Measurements from ENCODE around the gene COPS2. TPM values are rescaled to one million over a fixed set of nuclear protein-coding genes. Genes with fewer than 3 reads are reported as not detected.
A peak's percentile ranks its signal among the peaks of the same experiment; 100 is the strongest.

The COPS2 gene
- total and polyA plus RNA-seq, 9 of the 15 experiments (the other 6 are each of a cell fraction or from before 2014, with no cell fraction given) = 66.4 to 154 (median 117) TPM

GRCh38 chr15:49169880-49170597 is 14.6 kb upstream of the COPS2 start, which contains the start of gene GALK2 (continued):
- TF ChIP-seq CSDE1 (IDR thresholded peaks at IDR 0.05) (peak in 1 of 2 experiments; percentile 87; a peak in 2 of 4 replicates), NBN (IDR thresholded peaks at IDR 0.05; ENCODE audit: low read depth) (peak; percentile 94), FOXP1 (CRISPR knock-in tag; IDR thresholded peaks at IDR 0.05) (peak; percentile 38; the same call in 1 of the 2 replicates), SMARCC2 (IDR thresholded peaks at IDR 0.05; ENCODE audit: low read depth) (no peak), NELFE (IDR thresholded peaks at IDR 0.05; ENCODE audit: insufficient read depth, insufficient read length) (no peak), ELF4 (CRISPR knock-in tag; IDR thresholded peaks at IDR 0.05) (no peak), MAFK (IDR thresholded peaks at IDR 0.05; ENCODE audit: low read length) (peak; percentile 34; the same call in 1 of the 2 replicates), SAFB2 (IDR thresholded peaks at IDR 0.05; ENCODE audit: borderline replicate concordance, low read depth, low read length, severe bottlenecking) (no peak), HES1 (IDR thresholded peaks at IDR 0.05; ENCODE audit: low read depth) (0 out of 2 replicates have a peak, but pooled peaks have one; percentile 14), PRDM10 (IDR thresholded peaks at IDR 0.05; ENCODE audit: partially characterized antibody) (peak; percentile 69), NEUROD1 (IDR thresholded peaks at IDR 0.05; ENCODE audit: borderline replicate concordance, low read depth, low read length, partially characterized antibody) (peak; percentile 51), KHSRP (IDR thresholded peaks at IDR 0.05) (peak; percentile 82), MXD1 (CRISPR knock-in tag; IDR thresholded peaks at IDR 0.05; ENCODE audit: borderline replicate concordance, poor library complexity, severe bottlenecking) (peak; percentile 6), KDM1A (IDR thresholded peaks at IDR 0.05) (no peak), ETS2 (tag; IDR thresholded peaks at IDR 0.05; ENCODE audit: borderline replicate concordance, poor library complexity, severe bottlenecking) (no peak), CREB3 (tag; conservative IDR thresholded peaks at IDR 0.05; ENCODE audit: low read depth) (no peak), CLOCK (CRISPR knock-in tag; IDR thresholded peaks at IDR 0.05; ENCODE audit: borderline replicate concordance) (no peak)
